Measurements from ENCODE around the gene FAU. TPM values are rescaled to one million over a fixed set of nuclear protein-coding genes. Genes with fewer than 3 reads are reported as not detected.

Gene FAU
- total RNA-seq, 1 donor: 137 TPM

DNA sequence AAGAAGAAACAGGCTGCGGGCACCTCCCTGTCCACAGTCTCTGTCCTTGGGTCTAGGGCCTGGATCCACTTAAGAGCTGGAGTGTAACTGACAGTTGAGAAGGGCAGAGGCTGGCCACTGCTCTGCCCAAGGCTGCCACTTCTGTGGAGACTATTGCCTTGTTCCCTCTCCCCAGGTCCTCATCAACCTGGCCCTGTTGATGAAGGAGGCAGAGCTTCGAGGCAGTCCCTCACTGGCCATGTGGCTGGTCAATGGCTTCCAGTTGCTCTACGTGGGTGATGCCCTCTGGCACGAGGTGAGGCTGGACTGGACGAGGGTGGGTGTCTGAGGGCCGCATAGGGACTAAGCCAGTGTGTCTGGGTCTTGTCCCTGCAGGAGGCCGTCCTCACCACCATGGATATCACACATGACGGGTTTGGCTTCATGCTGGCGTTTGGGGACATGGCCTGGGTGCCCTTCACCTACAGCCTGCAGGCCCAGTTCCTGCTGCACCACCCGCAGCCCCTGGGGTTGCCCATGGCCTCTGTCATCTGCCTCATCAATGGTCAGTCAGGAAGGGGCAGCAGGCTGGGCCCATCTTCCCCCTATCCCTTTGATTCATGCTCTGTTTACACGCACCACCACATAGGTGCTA, 7.3 kb downstream of the FAU start:
- TF ChIP-seq, protein P1, sequence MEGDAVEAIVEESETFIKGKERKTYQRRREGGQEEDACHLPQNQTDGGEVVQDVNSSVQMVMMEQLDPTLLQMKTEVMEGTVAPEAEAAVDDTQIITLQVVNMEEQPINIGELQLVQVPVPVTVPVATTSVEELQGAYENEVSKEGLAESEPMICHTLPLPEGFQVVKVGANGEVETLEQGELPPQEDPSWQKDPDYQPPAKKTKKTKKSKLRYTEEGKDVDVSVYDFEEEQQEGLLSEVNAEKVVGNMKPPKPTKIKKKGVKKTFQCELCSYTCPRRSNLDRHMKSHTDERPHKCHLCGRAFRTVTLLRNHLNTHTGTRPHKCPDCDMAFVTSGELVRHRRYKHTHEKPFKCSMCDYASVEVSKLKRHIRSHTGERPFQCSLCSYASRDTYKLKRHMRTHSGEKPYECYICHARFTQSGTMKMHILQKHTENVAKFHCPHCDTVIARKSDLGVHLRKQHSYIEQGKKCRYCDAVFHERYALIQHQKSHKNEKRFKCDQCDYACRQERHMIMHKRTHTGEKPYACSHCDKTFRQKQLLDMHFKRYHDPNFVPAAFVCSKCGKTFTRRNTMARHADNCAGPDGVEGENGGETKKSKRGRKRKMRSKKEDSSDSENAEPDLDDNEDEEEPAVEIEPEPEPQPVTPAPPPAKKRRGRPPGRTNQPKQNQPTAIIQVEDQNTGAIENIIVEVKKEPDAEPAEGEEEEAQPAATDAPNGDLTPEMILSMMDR (IDR thresholded peaks at IDR 0.05; ENCODE audit: insufficient read depth, low read depth, low read length): no peak
- H3K4me3 ChIP-seq (ENCODE audit: low read depth, low read length): no peak overlapping the region
- no peak for DNase-seq (ENCODE audit: low read depth)

DNA sequence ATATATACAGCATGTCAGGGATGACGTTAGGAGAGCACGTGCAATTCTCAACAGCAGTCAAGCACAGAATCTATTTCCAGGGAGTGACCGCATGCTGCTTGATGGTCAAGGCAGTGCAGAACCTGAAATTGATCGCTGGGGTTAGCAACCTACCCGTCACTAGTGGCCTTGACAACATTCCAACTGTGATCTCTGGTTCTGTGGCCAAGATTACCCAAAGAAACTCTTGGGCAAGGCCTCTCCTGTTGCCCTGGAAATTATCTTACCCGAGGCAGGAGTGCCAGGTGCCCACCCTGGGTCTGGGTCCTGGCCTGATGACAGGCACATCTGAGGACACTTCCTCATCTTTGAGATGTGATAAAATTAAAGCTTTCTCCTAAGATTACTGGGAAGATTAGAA, 8.1 kb downstream of the FAU start:
- DNase-seq (ENCODE audit: low read depth): no peak
- TF ChIP-seq, protein P1 (IDR thresholded peaks at IDR 0.05; ENCODE audit: insufficient read depth, low read depth, low read length): no peak
- H3K4me3 ChIP-seq (ENCODE audit: low read depth, low read length): no peak overlapping the region

GRCh38 chr11:65113361-65113756, 8.6 kb downstream of the FAU start:
- peak overlapping the region; percentile 69 for H3K4me3 ChIP-seq (ENCODE audit: low read depth, low read length)
- TF ChIP-seq, protein P1 (IDR thresholded peaks at IDR 0.05; ENCODE audit: insufficient read depth, low read depth, low read length): no peak
- DNase-seq (ENCODE audit: low read depth): peak; percentile 28

DNA sequence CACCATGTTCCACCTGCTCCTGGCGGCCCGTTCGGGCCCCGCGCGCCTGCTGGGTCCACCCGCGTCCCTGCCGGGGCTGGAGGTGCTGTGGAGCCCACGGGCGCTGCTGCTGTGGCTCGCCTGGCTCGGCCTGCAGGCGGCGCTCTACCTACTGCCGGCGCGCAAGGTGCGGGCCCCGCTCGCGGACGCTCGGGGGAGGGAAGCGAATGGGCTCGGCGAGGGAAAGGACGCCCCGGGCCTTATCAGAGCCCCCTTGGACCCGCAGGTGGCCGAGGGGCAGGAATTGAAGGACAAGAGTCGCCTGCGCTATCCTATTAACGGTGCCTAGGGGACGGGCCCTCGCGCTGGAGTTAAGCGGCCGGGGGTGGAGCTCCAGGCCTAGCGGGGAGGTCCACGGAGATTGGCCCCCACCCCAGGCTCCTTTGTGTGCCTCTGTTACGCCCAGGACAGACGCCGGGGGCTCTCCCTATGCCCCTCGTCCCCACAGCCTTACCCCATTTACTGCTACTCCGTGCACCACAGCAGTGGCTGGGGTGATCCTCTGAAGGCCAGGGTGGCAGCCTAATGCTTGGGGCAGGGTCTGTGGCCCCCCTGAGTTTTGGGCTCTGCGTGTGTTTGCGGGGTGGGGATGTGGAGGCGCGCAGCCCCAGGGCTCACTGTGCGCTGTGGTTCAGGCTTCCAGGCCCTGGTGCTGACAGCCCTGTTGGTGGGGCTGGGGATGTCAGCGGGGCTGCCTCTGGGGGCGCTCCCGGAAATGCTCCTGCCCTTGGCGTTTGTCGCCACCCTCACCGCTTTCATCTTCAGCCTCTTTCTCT, 9.2 kb downstream of the FAU start:
- TF ChIP-seq, protein P1 (IDR thresholded peaks at IDR 0.05; ENCODE audit: insufficient read depth, low read depth, low read length): peak; percentile 78
- peak overlapping the region; percentile 69 for H3K4me3 ChIP-seq (ENCODE audit: low read depth, low read length)
- DNase-seq (ENCODE audit: low read depth): peak; percentile 43

DNA sequence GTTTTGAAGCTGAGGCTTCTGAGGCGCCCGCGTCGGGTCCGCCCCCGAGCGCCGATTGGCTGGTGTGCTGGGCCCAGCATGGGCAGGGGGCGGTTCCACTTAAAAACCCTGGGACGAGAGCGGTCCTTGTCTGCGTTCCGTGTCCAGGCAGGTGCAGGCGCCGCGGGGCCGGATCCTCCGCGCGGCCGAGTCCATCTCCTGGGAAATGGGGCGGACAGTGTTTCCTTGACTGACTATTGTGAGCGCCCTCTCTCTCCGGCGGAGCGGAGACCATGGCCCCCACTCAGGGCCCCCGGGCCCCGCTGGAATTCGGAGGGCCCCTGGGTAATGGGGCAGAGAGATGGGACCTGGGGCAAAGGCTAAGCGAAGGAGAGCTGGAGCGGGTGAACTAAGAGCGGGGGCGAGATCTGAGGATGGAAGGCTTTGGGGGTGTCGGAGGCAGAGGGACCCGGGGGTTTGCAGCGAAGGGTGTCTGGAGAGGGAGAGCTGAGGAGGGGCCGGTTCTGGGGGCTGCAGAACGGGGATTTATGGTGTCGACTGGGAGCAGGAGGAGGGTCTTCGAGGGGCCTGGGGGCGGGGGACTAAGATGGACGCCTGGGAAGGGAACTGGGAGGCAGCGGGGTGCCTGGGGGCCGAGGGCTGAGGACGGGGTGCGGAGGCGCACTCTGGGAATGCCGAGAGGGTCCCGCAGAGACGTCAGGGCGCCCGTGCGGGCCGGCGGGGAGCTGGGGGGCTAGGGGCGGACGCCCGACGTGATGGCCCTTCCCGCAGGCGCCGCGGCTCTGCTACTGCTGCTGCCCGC, 10.0 kb downstream of the FAU start, which contains the start of gene TM7SF2:
TSS of gene TM7SF2 (plus strand) at position 129 of the 802 bp plus-strand sequence. CDS start at position 273, 144 bp downstream.
- H3K4me3 ChIP-seq (ENCODE audit: low read depth, low read length): peak within 1 kb of the TSS; percentile 69
- peak; percentile 94 for DNase-seq (ENCODE audit: low read depth)
- TF ChIP-seq, protein P1 (IDR thresholded peaks at IDR 0.05; ENCODE audit: insufficient read depth, low read depth, low read length): no peak

GRCh38 chr11:65111159-65111743, 10.7 kb downstream of the FAU start:
- TF ChIP-seq, protein P1 (IDR thresholded peaks at IDR 0.05; ENCODE audit: insufficient read depth, low read depth, low read length): no peak
- H3K4me3 ChIP-seq (ENCODE audit: low read depth, low read length): no peak overlapping the region
- no peak for DNase-seq (ENCODE audit: low read depth)

Data from fibroblast of villous mesenchyme (primary cell).